Measurements from ENCODE around the gene CALHM1.
"Not testable (repeated sequence)": the region's sequence is repeated elsewhere in the genome, so short reads cannot be mapped to it uniquely, and the experiment has no call there.

Gene CALHM1

DNA sequence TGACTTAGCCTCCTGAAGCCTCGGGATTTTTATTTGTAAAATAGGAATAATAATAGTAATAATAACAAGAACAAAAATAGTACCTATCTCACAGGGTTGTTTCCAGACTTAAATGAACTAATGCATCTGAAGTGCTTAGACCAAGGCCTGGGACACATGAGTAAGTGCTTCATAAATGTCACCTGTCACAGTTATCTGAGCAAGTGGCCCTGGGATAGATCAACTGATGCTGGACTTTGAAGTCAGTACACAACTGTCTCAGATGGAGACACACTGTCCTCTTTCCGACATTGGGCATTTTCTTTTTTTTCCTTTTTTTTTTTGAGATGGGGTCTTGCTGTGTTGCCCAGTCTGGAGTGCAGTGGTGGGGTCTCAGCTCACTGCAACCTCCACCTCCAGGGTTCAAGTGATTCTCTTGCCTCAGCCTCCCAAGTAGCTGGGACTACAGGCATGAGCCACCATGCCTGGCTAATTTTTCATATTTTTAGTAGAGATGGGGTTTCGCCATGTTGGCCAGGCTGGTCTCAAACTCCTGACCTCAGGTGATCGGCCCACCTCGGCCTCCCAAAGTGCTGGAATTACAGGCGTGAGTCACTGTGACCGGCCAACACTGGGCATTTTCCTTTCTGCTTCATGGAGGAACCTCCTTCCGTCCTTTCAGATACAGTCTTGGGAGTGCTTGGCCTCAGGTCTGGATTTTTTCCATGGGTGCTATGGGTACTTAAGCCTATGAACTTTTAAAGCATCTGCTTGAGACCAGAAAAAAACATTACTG, 28.1 kb upstream of the CALHM1 start:
- not testable (repeated sequence) for DNase-seq

DNA sequence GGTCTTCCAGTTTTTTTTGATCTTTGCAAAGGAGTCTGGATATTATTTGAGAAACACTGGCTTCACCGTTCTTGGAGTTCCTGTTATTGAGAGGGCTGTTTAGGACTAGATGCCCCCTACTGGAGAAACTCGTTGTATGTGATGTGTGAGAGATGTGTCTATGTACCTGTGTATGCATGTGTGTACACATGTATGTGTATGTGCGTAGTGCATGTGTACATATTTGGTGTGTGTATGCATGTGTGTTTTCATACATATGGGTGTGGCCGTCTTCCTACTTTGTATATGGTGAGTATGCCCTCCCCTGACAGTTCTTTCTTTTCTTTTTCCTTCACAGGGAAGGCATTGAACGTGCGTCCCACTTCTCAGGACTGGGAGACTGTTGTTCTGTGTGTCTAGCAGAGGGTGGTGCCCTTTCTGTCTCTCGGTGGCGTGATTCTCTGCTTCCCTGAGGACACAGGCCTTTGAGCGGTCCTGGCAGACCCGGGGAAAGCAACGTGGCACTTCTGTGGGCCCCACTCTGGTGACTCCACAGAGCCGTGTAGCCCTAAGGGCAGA, 23.4 kb upstream of the CALHM1 start:
- no peak for DNase-seq

DNA sequence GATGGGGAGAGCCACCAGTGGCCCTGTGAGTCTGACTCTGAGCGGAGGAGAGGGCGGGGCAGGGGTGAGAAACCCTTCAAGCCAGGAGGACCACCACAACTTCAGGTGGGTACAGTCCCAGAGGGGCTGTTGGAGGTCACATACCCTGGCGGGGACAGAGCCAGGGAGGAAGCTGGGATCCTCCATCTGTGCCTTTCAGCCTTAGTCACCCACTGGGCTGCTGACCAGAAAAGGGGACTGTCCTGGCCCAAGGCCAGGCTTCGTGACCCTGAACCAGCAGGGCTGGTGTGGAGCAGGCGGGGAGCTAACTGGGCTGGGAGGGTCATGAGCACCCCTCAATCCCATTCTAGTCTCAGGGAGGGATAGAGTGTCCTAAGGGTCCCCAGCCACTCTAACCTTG, 21.8 kb upstream of the CALHM1 start:
- DNase-seq: no peak

DNA sequence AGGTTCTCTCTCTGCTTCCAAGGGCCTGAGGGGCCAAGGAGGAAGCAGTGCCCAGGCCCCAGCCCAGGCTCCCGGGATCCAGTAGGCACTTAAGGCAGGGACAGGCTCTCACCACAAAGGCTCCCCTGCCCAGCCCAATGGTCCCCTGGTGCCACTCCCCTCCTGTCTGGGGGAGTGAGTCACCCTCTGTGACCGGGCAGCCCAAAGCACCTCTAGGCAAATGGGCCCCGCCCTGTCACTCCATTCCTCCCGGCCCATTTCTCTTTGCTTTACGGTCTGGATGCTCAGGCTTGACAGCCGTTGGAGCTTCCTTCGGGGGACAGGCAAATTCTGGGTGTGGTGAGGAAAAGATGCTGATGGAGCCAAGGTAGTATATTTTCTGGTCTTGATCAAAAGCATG, 20.4 kb upstream of the CALHM1 start, which contains the start of gene CALHM3:
Gene CALHM3 (minus strand): TSS at position 106 of the 400 bp plus-strand sequence. CDS start 208 bp downstream, outside the sequence.
- DNase-seq: no peak

DNA sequence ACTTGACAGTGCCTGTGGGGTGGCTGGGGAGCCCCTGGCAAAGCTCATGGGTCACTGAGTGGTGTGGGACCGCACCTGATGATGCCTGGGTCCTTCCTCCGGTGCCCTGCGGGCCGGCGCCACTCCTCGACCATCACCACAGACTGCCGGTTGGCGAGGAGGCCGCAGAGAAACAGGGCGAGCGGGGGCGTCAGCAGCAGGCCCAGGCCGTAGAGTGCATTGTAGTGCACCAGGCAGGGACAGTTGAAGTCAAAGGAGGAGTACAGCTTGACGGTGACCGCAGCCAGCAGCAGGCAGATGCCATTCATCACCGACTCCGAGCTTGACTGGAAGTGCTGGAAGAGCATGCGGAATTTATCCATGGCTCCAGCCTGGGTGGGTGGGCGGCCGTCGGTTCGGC, 20.0 kb upstream of the CALHM1 start:
- no peak for DNase-seq

DNA sequence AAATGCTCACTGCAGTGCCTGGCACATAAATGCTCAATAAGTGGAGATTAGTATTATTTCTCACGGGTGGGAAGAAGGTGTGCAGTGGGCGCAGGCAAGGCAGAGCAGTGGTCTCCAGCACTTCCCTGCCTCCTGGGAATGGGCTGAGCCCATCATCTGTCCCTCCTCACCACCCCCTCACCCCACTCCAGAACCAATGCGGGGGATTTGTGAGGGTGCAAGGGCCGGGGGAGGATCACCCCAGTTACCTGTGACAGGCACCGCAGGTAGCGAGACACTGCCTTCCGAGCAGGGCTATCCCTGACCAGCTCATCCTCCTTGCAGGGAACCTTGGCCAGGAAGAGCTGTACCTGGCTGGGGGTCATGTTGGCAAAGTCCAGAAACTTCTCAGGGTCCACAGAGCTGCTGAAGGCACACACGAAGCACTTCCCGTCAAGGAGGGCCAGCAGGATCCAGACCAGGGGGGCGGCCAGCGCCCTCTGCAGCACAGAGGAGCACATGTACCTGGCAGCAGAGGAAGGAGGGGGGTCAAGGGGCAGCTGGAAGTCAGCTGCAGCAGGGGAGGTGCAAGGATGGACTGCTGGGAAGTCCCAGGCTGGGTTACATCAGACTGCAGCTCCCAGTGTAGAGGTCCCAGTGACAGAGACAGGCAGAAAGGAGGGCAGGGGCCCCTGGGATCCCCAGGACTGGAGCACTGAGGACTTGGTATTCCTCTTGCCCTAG, 17.5 kb upstream of the CALHM1 start:
- no peak for DNase-seq

DNA sequence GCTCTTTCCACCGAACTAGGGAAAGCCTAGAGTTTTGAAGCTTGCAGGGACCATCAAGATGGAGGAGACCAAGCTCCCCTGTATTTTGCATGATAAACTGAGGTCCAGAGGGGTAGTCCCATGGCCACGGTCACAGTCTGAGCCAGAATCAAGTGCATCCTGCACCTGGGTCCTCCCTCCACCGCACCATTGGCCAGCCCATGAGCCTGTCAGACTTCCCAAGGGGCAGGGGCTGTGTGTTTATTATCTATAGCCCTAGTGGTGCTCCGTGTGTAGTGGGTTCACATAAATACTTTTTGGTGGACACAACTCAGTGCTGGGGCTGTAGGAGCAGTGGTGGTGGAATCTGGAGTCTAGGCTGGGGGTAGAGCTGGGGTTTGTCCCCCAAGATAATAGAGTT, 16.7 kb upstream of the CALHM1 start:
- no peak for DNase-seq

DNA sequence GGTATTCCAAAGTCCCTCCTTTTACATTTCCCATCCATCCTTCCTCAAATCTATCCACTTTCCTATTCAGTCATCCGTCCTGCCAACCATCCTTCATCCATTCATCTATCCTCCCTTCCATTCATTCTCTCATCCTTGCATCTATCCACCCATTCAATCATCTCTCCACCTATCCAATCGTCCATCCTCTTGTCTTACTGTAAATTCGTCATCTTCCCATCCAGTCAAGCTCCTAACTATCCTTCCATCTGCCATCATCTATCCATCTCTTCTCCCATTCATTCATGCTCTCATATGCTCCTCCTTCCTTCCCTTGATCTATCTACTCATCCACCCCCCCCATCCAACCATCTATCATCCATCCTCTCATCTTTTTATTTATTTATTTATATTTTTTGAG, 15.4 kb upstream of the CALHM1 start:
- DNase-seq: no peak

DNA sequence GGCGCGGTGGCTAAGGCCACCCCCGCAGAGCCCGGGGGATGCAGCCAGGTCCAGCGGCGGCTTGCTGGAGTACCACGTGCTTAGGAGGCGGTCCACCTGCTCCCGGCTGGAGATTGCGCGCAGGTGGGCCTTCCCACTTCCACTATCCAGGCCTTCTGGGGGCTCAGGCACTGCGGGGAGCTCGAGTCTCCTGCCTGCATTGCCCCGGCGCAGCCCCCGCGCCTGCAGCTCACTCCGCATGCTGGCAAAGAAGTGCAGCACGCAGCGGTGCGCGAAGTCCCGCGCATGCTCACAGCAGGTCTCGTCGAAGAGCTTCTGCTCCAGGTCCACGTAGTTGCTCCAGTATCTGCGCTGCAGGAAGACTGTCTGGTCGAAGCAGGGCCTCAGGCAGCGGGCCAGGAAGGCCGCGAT, 14.6 kb upstream of the CALHM1 start:
- no peak for DNase-seq

DNA sequence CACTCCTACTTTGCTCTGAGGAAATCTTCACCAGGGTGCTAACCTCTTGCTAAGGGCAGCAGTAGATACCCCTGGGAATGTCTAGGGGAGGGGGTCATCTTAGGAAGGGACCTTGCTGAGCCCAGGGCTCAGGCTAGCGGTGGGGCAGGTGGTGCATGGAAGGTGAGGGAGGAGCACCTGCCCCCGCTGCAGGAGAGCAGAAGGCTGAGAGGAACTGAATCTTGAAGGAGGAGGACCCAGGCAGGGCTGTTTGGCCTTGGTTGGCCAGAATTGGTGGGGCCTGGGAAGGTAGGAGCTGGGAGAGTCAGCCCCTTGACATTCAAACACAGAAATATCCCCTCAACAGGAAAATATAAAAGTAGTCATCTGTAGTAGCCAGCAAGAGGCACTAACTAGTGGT, 13.3 kb upstream of the CALHM1 start:
- DNase-seq: no peak

DNA sequence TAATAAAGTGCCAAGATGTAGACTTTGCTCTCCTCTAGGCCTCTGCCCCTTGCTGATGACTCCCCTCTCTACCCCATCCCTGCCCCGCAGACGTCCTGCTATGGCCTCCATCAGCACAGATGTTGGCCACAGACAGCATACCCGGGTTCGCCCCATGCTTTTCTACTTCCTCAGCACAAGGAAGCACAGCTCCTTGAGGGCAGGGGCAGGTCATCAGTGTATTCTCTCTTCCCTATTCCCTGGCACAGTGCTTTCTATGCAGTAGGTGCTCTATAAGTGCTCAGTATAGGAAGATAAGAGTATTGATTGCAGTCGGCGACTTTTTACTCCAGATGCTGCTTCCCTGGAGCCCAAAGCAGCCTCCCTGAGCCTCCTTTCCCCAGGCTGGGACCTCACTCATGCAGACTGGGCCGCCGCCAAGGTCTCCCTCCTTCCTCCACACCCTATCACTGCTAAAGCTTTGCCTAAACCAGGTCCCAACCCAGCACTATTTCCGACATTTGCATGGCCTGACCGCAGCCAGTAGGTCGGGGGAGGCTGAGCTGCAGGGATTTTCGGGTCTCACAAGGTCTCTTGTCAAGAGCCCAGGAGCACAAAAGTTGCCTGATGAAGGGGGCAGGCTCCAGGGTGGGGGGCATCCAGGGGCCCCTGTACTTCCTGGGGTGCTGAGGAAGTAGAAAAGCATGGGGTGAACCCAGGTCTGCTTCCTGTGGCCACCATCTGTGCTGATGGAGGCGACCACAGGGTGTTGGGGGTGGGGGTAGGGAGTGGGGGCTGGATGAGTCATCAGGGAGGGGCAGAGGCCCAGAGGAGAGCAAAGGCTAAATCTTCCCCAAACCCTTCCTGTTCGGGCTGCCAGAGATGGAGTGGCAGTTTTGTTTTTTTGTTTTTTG, 12.3 kb upstream of the CALHM1 start:
- no peak for DNase-seq

DNA sequence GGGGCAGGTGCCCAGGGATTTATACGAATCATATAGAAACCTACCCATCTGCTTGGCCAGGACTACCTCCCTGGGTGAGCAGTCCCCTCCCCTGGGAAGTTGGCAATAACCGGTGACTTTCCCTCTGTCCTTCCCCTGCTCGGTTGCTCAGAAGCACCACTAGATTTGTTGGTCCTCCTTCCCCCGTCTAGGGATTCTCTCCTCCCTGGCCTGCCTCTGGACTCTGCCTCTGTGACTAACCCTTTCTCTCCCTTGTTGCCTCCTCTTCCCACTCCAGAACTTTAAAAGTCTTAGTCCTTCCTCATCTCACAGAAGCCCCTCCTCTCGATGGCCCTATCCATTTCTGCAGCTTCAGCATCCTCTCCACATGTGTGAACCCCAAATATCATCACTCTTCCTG, 10.5 kb upstream of the CALHM1 start:
- DNase-seq: no peak

DNA sequence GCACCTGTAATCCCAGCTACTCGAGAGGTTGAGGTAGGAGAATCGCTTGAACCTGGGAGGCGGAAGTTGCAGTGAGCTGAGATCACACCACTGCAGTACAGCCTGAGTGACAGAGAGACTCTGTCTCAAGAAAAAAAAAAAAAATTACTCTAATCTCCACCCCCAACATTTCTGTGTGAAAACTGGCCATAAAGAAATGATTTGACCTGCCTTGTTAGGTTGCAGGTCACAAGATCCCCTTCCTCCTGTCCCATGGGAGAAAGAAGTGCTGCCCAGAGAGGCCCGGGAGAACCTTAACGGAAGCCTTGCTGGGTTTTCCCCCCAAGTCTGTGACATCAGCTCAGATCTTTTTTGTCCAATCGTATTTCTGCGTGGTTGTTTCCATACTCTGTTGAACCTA, 8.7 kb upstream of the CALHM1 start:
- no peak for DNase-seq

DNA sequence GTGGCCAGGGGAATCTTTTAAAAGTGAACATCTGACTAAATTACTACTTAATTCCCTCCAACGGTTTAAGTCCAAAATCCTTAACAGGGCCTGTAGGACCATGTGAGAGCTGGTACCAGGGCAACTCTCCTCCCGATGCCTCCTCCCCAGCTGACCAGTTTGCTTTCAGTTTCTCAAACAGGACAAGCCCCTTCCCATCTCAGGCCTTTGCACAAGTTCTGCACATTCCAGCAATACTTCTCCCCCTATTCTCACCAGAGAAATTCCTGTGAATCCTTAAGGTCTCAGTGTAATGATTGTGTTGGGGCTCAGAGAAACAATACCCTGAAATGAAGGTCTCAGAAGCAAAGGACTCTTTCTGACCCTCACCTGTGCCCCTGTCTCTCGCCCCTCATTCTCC, 8.0 kb upstream of the CALHM1 start:
- no peak for DNase-seq

DNA sequence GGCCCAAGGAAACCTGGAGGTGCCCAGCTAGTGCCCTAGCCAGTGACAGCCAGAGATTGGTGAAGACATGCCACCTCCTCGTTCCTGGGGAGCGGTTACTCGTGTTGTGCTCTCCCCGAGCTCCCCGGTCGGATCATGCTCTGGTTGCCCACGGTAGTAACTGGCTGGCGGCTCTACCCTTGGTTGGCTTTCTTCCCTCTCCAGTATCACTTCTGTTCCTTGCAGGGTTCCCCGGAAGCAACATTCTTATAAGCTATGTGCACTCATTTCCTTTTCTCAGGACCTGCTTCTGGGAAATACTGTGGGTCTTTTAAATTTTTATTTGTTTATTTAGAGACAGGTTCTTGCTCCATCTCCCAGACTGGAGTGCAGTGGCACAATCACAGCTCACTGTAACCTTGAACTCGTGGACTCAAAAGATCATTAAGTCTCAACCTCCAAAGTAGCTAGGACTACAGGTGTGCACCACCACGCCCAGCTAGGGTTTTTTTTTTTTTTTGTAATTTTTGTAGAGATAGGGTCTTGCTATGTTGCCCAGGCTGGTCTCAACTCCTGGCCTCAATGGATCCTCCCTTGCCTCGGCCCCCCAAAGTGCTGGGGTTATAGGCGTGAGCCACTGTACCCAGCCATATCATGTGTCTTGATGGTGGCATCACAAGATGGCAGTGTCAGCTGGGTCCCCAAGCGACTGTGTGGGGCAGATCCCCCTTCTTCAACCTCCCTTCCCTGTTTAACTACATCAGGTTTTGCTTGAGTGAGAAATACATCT, 6.9 kb upstream of the CALHM1 start:
- DNase-seq: no peak

DNA sequence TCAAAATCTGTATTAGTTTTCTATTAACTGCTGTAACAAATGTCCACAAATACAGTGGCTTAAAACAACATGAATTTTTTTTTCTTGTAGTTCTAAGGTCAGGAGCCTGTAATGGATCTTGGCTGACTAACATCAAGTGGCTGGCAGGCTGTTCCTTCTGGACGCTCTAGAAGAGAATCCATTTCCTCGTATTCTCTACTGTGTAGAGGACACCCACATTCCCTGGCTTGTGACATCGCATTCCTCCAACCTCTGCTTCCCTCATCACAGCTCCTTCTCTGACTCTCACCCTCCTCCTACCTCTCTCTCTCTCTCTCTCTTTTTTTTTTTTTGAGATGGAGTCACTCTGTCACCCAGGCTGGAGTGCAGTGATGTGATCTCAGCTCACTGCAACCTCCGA, 4.8 kb upstream of the CALHM1 start:
- DNase-seq: no peak

DNA sequence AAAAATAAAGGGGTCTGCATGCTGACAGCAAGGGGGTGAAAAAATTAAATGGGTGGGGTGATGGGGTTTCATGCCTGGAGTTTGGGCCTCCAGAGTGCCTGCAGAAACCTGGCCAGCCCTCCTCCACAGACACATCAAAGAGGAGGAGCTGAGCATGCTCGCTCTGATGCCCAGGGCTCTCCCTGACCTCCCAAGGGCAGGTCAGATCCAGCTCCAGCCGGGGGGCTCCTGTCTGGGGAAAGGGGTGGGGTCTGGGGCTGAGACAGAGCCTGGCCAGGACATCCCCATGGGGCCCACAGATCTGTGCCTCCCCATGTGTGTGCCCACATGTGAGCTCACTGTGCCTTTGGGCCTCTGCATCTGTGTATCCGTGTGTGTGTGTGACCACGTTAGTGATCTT, 915 bp upstream of the CALHM1 start:
- DNase-seq: no peak

DNA sequence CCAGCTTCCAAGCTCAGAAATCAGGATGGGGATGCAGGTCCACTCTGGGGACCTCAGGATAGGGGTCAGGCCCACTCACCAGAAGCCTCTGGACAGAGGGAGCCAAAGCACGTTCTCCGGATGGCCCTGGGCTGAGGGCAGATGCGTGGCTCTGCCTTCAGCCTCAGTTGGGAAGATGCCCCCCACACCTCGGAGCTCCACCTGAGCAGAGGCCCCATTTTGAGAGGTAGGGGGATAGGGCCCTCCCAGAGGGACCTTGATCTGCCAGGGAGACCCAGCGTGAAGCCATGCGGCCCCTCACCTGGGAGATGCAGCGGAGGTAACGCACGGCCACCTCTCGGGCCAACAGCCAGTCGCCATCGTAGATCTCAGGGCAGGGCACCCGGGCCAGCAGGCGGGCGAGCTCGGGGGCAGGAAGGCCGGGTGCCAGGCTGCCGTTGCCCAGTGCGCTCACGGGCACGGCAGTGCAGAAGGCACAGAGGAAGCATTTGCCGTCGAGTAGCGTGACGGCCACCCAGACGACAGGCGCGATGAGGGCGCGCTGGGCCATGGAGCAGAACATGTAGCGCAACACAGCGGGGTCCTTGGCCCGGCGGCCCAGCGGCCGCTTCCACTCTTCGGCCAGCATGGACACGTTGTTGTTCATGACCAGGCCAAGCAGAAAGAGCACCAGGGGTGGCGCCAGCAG, 660 bp downstream of the CALHM1 start:
- no peak for DNase-seq

DNA sequence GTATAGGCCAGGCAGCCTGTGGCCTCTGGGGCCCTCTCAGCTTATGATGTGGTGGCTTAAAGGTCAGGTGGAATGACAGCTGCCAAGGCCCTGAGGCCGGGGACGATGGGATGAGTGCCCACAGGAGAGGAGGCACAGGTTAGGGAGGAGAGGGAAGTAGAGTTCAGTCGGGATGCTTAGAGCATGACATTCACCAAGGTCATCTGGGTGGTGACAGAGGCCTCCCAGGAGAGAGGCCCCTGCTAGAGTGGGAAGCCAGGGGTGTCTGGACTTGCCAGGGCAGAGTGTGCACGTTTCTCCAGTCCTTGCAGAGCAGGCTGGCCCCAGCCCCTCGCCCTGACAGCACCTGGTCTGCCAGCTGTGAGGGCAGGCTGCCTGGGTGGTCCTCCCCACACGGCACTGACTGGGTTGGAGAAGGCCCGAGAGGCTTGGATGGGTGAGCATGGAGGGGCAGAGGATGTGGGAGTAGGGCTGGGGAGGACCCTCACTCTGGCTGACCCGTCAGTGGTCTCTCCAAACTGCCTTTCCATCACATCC, 1.5 kb downstream of the CALHM1 start:
- DNase-seq: no peak

DNA sequence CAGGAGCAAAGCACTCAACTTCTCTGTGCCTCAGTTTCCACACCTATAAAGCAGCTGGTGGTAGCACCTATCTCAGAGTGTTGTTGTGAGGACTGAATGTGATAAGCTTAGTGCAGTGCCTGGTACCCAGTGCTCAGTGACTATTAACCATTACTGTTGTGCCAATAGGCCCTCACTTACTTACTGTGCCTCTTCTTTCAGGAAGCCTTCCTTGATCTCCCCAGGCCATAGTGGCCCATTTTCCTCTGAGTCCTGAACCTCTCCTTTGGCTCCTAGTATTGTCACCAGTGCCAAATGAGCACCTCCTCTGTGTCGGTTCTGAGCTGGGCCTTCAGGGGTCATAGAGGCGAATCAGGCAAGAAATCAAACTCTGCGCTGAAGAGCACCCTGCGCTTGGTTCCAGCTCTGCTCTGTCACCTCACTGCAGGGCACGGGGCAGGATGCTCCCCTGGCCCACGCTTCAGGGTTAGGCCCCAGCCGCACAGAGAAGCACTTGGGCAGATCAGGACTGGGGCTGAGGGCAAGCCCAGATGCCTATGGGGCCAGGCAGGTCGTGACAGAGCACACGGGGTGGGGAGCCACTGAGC, 2.5 kb downstream of the CALHM1 start:
- no peak for DNase-seq

DNA sequence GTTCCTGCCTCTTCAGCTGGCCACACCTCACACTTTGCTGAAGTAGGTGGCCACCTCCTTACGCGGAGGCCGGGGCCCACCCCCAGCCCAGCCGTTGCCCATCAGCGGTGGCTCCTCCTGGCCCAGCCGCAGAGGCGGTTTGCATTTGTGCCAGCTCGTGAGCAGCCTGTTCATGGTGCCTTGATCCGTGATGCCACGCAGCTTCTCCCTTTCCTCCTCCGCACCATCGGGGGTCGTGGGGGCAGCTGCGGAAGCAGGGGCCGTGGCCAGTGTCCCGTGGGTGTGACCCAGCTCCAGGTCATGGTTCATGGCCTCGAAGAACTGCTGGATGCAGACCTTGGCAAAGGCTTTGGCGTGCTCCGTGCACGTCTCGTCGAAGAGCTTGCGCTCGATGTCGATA, 3.5 kb downstream of the CALHM1 start:
- no peak for DNase-seq

All from NCI-H2029 (cell line).